CD4-positive, CD25-positive, alpha-beta regulatory T cell (primary cell): ENCODE measurements around the gene GCH1. TPM values are rescaled to one million over a fixed set of nuclear protein-coding genes. Genes with fewer than 3 reads are reported as not detected.

Source experiments
- ATAC-seq, 2 donors: fragments of 150-1000 bp; cut with Tn5 transposase; one replicate each; pipeline ENCODE4 v1.10.0; 2021; ENCODE audit warnings: low read depth in 2 of 2, moderate number of reproducible peaks in 2 of 2, moderate library complexity in 1 of 2
- DNase-seq, 3 donors: peaks; one replicate each; pipeline versions ENCODE4 v3.0.0 to v3.0.0-alpha.2; 2012 to 2022; ENCODE audit warnings: mixed read lengths in 1 of 3
- H3K27ac ChIP-seq: one replicate; pipeline ENCODE4 v1.7.0; 2013; ENCODE audit warnings: mild to moderate bottlenecking, low read length; ENCODE audit not compliant: insufficient read depth, poor library complexity, severe bottlenecking
- H3K27me3 ChIP-seq: one replicate; pipeline ENCODE4 v1.7.0; 2013; ENCODE audit warnings: low read length; ENCODE audit not compliant: control insufficient read depth, insufficient read depth
- H3K36me3 ChIP-seq: one replicate; pipeline ENCODE4 v1.7.0; 2013; ENCODE audit warnings: mild to moderate bottlenecking, low read length, moderate library complexity; ENCODE audit not compliant: control insufficient read depth, insufficient read depth
- H3K4me1 ChIP-seq: 2 replicates; pipeline ENCODE4 v1.7.0; 2013; ENCODE audit warnings: mild to moderate bottlenecking, low read length; ENCODE audit not compliant: insufficient read depth, control insufficient read depth, poor library complexity, severe bottlenecking
- H3K4me3 ChIP-seq: one replicate; pipeline ENCODE4 v1.7.0; 2013; ENCODE audit warnings: low read depth, mild to moderate bottlenecking, low read length, moderate library complexity
- H3K9me3 ChIP-seq, 2 experiments: 1 replicate in 1 of 2; 2 replicates in 1 of 2; pipeline ENCODE4 v1.7.0; 2013; ENCODE audit warnings: low read length in 2 of 2, mild to moderate bottlenecking in 1 of 2, moderate library complexity in 1 of 2; ENCODE audit not compliant: control insufficient read depth in 2 of 2
- H3K27ac Mint-ChIP-seq, 3 donors: one replicate each; pipeline ENCODE4 v1.8.0; 2020 to 2022; ENCODE audit warnings: mild to moderate bottlenecking in 3 of 3, mixed read lengths in 3 of 3, moderate library complexity in 2 of 3
- H3K27me3 Mint-ChIP-seq: one replicate; pipeline ENCODE4 v1.8.0; 2022; ENCODE audit warnings: mild to moderate bottlenecking, mixed read lengths
- H3K36me3 Mint-ChIP-seq: one replicate; pipeline ENCODE4 v1.8.0; 2020; ENCODE audit warnings: mixed read lengths
- H3K4me1 Mint-ChIP-seq, 4 donors: one replicate each; pipeline ENCODE4 v1.8.0; 2020 to 2022; ENCODE audit warnings: mixed read lengths in 4 of 4, mild to moderate bottlenecking in 1 of 4
- H3K4me3 Mint-ChIP-seq, 4 donors: one replicate each; pipeline ENCODE4 v1.8.0; 2020 to 2022; ENCODE audit warnings: mild to moderate bottlenecking in 4 of 4, mixed read lengths in 4 of 4, moderate library complexity in 3 of 4
- H3K9me3 Mint-ChIP-seq, 7 donors: one replicate each; pipeline ENCODE4 v1.8.0; 2020 to 2022; ENCODE audit warnings: mixed read lengths in 7 of 7, mild to moderate bottlenecking in 3 of 7, moderate library complexity in 2 of 7
- polyA plus RNA-seq, 4 donors: library from polyadenylated mRNA; unstranded; fragments of 300-500 nt; fragmentation: Illumina TruSeq; gene quantifications; one replicate each; pipeline ENCODE4 v1.2.3, GENCODE V29; 2021
- total RNA-seq: library from RNA; stranded (reverse); gene quantifications from one replicate; pipeline ENCODE4 v1.2.3, GENCODE V29; 2022

The GCH1 gene
- total and polyA plus RNA-seq, 5 donors from 2014 or later, result 41.8 to 63.0 (median 49.5) TPM

DNA sequence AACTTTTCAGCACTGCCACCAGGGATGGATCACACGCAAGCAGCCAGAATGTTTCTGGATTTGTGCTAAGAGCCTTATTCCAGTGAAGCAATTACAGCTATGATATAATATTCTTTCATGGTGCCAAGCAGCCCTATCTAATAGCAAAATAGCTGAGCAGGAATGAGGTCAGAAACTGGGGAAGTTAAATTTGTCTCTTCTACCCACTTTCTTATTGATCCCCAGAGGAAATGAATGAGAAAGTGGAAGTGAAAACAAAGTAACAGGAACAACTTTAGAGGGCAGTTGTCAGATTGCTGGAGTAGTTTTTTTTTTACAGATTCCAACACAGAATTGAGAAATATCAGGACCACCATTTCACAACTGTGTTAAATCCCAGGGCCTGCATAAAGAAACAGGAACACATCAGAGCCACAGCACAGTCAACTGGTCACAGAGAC is 44.8 kb downstream of the GCH1 start:
- Mint-ChIP-seq H3K27ac (no peak overlapping the region), H3K36me3 (peaks cover 21% of the 10 kb centered on the region), H3K27me3 (no peaks in the 10 kb centered on the region), H3K4me3 (no peak overlapping the region), H3K4me1 (peaks cover 27 to 47% (median 28%) of the 10 kb centered on the region in 4 donors), H3K9me3 (no peaks in the 10 kb centered on the region)
- H3K27me3 ChIP-seq, result no peaks in the 10 kb centered on the region
- peaks cover 14% of the 10 kb centered on the region for H3K4me1 ChIP-seq
- no peaks in the 10 kb centered on the region for H3K9me3 ChIP-seq
- no peak overlapping the region for H3K4me3 ChIP-seq
- no peak for ATAC-seq
- no peak for DNase-seq
- H3K36me3 ChIP-seq, result peaks cover 39% of the 10 kb centered on the region
- H3K27ac ChIP-seq, result no peak overlapping the region

DNA sequence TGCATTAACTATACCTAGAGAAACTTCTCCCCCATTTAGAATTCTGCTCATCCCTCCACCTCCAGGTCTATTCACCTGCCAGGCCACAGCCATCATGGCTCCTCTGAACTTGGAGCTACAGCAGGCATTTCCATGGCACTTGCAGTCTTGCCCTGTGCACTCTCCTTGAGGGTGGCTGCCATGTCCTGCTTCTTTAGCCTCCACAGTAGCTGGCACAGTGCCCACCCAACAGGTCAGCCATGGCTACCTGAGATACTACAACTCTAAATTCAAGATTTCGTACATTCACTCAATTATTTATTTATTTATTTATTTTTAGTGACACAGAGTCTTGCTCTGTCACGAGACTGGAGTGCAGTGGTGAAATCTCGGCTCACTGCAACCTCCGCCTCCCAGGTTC is 46.5 kb downstream of the GCH1 start:
- Histone ChIP-seq H3K4me3 (no peak overlapping the region), H3K27me3 (no peaks in the 10 kb centered on the region), H3K4me1 (peaks cover 14% of the 10 kb centered on the region), H3K36me3 (peaks cover 34% of the 10 kb centered on the region), H3K27ac (no peak overlapping the region), H3K9me3 (no peaks in the 10 kb centered on the region)
- no peak for DNase-seq
- Mint-ChIP-seq H3K36me3 (peaks cover 24% of the 10 kb centered on the region), H3K4me1 (peaks cover 28 to 57% (median 33%) of the 10 kb centered on the region in 4 donors), H3K27ac (no peak overlapping the region), H3K27me3 (no peaks in the 10 kb centered on the region), H3K4me3 (peak overlapping the region in 1 of 4 donors; percentile 43), H3K9me3 (no peaks in the 10 kb centered on the region)
- no peak for ATAC-seq

DNA sequence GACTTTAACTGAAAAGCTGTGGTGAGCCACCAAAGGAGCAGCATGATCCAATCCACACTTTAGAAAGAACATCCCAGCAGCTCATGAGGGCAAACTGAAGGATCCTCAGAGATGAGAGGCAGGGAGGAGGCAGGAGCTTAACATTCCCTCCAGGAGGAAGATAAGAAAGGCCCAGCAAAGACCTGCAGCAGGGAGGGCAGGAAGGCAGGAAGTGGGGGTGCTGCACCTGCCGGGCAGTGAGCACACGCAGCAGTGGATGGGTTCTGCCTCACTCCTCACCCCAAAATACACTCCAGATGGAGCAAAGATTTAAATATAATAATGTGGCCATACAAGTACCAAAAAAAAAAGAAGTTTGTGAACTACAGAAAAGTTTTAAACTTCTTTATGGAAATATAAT is 48.4 kb downstream of the GCH1 start:
- peak; percentile 50 to 60 for ATAC-seq
- Histone ChIP-seq H3K27me3 (no peaks in the 10 kb centered on the region), H3K4me3 (peak overlapping the region; percentile 51), H3K27ac (peak overlapping the region; percentile 33), H3K36me3 (peaks cover 19% of the 10 kb centered on the region), H3K9me3 (no peaks in the 10 kb centered on the region), H3K4me1 (peaks cover 14% of the 10 kb centered on the region)
- DNase-seq, result peak in 1 of 3 donors; percentile 12
- peak overlapping the region in 2 of 4 donors; percentile 46 to 57 for H3K4me3 Mint-ChIP-seq
- peaks cover 28 to 53% (median 35%) of the 10 kb centered on the region in 4 donors for H3K4me1 Mint-ChIP-seq
- peak overlapping the region; percentile 79 to 92 (median 86) for H3K27ac Mint-ChIP-seq
- H3K36me3 Mint-ChIP-seq, result peaks cover 24% of the 10 kb centered on the region
- no peaks in the 10 kb centered on the region for H3K27me3 Mint-ChIP-seq
- H3K9me3 Mint-ChIP-seq, result no peaks in the 10 kb centered on the region

DNA sequence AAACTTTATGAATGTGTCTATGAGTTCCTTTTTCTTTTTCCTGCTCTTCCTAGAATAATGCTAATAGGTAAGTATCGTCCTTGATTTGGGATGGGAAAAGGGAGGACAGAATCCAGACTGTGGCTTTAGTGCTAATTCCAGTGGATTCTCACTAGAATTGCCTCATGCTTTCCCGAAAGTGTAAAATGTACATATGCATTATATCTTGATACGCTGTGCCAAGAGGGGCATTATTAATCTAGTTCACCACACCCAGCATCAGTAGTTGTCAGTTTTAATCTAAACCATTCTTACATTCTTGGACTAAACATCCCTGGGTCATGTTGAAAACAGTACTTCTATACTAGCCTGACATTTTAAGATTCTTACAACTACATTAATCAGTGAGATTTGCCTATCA is 49.3 kb downstream of the GCH1 start:
- Histone ChIP-seq H3K27me3 (no peaks in the 10 kb centered on the region), H3K9me3 (no peaks in the 10 kb centered on the region), H3K4me3 (no peak overlapping the region), H3K27ac (no peak overlapping the region), H3K4me1 (peaks cover 14% of the 10 kb centered on the region), H3K36me3 (peaks cover 12% of the 10 kb centered on the region)
- Mint-ChIP-seq H3K27ac (peak overlapping the region in 2 of 3 donors; percentile 65 to 92), H3K4me1 (peaks cover 23 to 45% (median 33%) of the 10 kb centered on the region in 4 donors), H3K27me3 (no peaks in the 10 kb centered on the region), H3K9me3 (no peaks in the 10 kb centered on the region), H3K36me3 (peaks cover 19% of the 10 kb centered on the region), H3K4me3 (no peak overlapping the region)
- ATAC-seq (no peak), DNase-seq (no peak)

DNA sequence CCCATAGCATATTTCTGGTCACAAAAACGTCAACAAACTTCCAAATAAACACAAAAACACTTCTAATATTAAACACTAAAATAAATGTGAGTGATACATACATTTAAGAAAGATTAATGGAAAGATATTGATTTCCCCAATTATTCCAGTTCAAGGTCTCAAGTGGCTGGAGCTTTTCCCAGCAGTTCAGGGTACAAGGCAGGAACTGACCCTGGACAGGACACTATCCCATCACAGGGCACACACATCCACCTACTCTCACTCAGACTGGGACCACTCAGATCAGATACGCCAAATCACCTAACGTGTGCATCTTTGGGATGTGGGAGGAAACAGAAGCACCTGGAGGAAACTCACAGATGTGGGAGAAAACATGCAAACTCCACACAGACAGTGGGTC is 50.4 kb downstream of the GCH1 start:
- peaks cover 10% of the 10 kb centered on the region for H3K36me3 ChIP-seq
- H3K36me3 Mint-ChIP-seq, result peaks cover 19% of the 10 kb centered on the region
- no peaks in the 10 kb centered on the region for H3K27me3 ChIP-seq
- no peak overlapping the region for H3K4me3 ChIP-seq
- no peaks in the 10 kb centered on the region for H3K9me3 Mint-ChIP-seq
- ATAC-seq (no peak), DNase-seq (no peak)
- H3K9me3 ChIP-seq, result no peaks in the 10 kb centered on the region
- no peaks in the 10 kb centered on the region for H3K27me3 Mint-ChIP-seq
- peaks cover 15 to 39% (median 34%) of the 10 kb centered on the region in 4 donors for H3K4me1 Mint-ChIP-seq
- peaks cover 14% of the 10 kb centered on the region for H3K4me1 ChIP-seq
- no peak overlapping the region for H3K4me3 Mint-ChIP-seq
- H3K27ac Mint-ChIP-seq, result no peak overlapping the region
- H3K27ac ChIP-seq, result no peak overlapping the region

DNA sequence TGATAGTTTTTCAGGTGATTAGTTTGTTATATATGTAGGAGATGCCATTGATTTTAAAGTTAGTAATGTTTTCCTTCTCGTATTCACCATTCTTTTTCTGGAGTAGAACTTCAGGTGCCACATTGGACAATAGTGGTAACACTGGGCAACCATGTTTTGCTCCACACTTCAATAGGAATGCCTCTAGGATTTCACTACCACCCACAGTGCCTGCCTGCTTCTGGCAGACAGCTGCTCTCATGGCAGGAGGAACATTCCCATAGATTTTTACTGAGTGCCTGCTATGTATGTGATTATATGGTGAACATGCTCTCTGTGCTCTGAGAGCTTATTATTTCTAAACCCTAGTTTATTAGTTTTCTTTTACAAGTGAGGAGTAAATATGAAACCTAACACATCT is 53.7 kb downstream of the GCH1 start:
- Histone ChIP-seq H3K4me1 (peaks cover 3% of the 10 kb centered on the region), H3K9me3 (no peaks in the 10 kb centered on the region), H3K36me3 (peaks cover 24% of the 10 kb centered on the region), H3K27me3 (no peaks in the 10 kb centered on the region), H3K27ac (no peak overlapping the region), H3K4me3 (no peak overlapping the region)
- Mint-ChIP-seq H3K9me3 (no peaks in the 10 kb centered on the region), H3K36me3 (peaks cover 27% of the 10 kb centered on the region), H3K27ac (peak overlapping the region in 1 of 3 donors; percentile 69), H3K4me3 (no peak overlapping the region), H3K4me1 (peaks cover 4 to 23% (median 19%) of the 10 kb centered on the region in 4 donors), H3K27me3 (no peaks in the 10 kb centered on the region)
- DNase-seq (no peak), ATAC-seq (no peak)

DNA sequence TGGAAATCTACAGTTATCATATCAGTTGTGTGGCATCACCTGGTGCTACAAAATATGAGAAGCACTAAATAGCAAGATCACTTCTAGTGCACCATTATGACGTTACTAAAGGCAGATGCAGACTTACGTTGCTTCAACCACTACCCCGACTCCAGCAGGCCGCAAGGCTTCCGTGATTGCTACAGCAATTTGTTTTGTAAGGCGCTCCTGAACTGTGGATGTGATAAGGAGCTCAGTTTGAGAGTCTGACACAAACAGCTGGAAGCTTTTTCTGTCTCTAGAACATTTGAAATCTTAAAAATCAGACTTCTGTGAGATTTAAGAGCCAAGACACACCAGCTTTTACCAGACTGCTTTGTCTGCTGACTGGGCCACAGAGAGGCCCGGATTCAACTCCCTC is 57.0 kb downstream of the GCH1 start:
- Mint-ChIP-seq H3K36me3 (peaks cover 38% of the 10 kb centered on the region), H3K4me3 (no peak overlapping the region), H3K27me3 (no peaks in the 10 kb centered on the region), H3K27ac (no peak overlapping the region), H3K9me3 (no peaks in the 10 kb centered on the region), H3K4me1 (peaks cover 0 to 13% (median 3%) of the 10 kb centered on the region in 4 donors)
- no peak overlapping the region for H3K4me3 ChIP-seq
- ATAC-seq (no peak), DNase-seq (no peak)
- H3K36me3 ChIP-seq, result peaks cover 34% of the 10 kb centered on the region
- no peaks in the 10 kb centered on the region for H3K4me1 ChIP-seq
- H3K27me3 ChIP-seq, result no peaks in the 10 kb centered on the region
- H3K27ac ChIP-seq, result no peak overlapping the region
- no peaks in the 10 kb centered on the region for H3K9me3 ChIP-seq

DNA sequence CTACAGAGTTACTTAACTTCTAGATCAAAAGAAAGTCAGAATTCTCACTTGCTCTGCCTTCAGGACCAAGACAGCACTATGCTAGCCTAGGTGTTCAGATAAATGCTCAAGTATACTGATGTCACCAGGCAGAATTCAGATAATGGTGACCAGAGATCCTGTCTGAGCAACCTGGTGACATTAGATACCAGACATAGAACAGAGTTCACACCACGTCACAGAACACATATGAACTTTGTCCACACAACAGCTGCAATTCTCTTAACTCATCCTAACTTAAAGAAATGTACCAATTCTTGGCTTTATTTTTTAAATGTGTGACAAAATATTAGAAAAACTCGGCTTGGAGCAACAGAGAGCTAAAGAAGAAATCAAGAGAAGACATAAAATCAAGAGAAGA is 58.1 kb downstream of the GCH1 start:
- no peak for ATAC-seq
- no peaks in the 10 kb centered on the region for H3K27me3 ChIP-seq
- Mint-ChIP-seq H3K27me3 (no peaks in the 10 kb centered on the region), H3K4me1 (peaks cover 0 to 10% (median 2%) of the 10 kb centered on the region in 4 donors), H3K27ac (no peak overlapping the region), H3K4me3 (no peak overlapping the region), H3K9me3 (no peaks in the 10 kb centered on the region), H3K36me3 (peaks cover 48% of the 10 kb centered on the region)
- H3K9me3 ChIP-seq, result no peaks in the 10 kb centered on the region
- peaks cover 43% of the 10 kb centered on the region for H3K36me3 ChIP-seq
- no peak for DNase-seq
- no peaks in the 10 kb centered on the region for H3K4me1 ChIP-seq
- H3K27ac ChIP-seq, result no peak overlapping the region
- no peak overlapping the region for H3K4me3 ChIP-seq
